H1 (cell line): ENCODE measurements around the gene CTTNBP2. TPM values are rescaled to one million over a fixed set of nuclear protein-coding genes. Genes with fewer than 3 reads are reported as not detected.

Source experiments
- CTCF ChIP-seq, 3 experiments: IDR thresholded peaks; 1 replicate in 2 of 3; 2 replicates in 1 of 3; pipeline versions ENCODE4 v1.5.1 to v1.6.1; 2011; ENCODE audit warnings: low read length in 3 of 3, mild to moderate bottlenecking in 3 of 3, inconsistent platforms in 2 of 3, low read depth in 1 of 3, moderate library complexity in 1 of 3; ENCODE audit not compliant: insufficient read depth in 1 of 3; ENCODE audit errors: control extremely low read depth in 1 of 3
- EP300 ChIP-seq, 2 experiments: IDR thresholded peaks; 1 replicate in 1 of 2; 2 replicates in 1 of 2; pipeline ENCODE4 v1.6.1; 2011 to 2012; ENCODE audit warnings: low read depth in 2 of 2, low read length in 2 of 2, mild to moderate bottlenecking in 2 of 2, borderline replicate concordance in 1 of 2, inconsistent platforms in 1 of 2, moderate library complexity in 1 of 2
- GTF2F1 ChIP-seq: IDR thresholded peaks from 2 replicates; pipeline ENCODE4 v1.6.1; 2012; ENCODE audit warnings: low read depth, low read length, improper control_type of control experiment, borderline replicate concordance
- HDAC2 ChIP-seq, 2 experiments: fragments of 300-600 bp in 1 of 2; sonication (generic) in 1 of 2; IDR thresholded peaks; 2 replicates each; pipeline ENCODE4 v1.6.1; 2011 to 2012; ENCODE audit warnings: low read depth in 2 of 2, low read length in 2 of 2, mild to moderate bottlenecking in 2 of 2, moderate library complexity in 2 of 2, borderline replicate concordance in 1 of 2, inconsistent platforms in 1 of 2
- polyA plus RNA-seq, 7 experiments: library from polyadenylated mRNA; depleted of rRNA in 3 of 7; stranded (reverse) in 5 of 7; unstranded in 2 of 7; fragments of >200 nt in 5 of 7; fragments of 200-250 nt in 2 of 7; gene quantifications; 1 replicate in 5 of 7; 2 replicates in 1 of 7; 4 replicates in 1 of 7; pipeline versions ENCODE4 v1.2.1 to v1.2.3, GENCODE V29; 2011 to 2013; ENCODE audit warnings: missing spikeins in 2 of 7, mixed read lengths in 2 of 7
- total RNA-seq: library from RNA; stranded (reverse); fragmentation: NEBNext Ultra II Directional; extraction: Animal tissue kit (Norgen Biotek cat#: 25700); gene quantifications from 2 replicates; pipeline ENCODE4 v1.2.1, GENCODE V29; 2021

CTTNBP2 gene
- total and polyA plus RNA-seq, 2 of the 8 experiments (the other 6 are each of a cell fraction or from before 2014, with no cell fraction given) = 15.3 to 35.1 TPM

- TF ChIP-seq EP300 (IDR thresholded peaks at IDR 0.05; ENCODE audit: borderline replicate concordance in 1 of 2, low read depth in 2 of 2, low read length in 2 of 2) (no peak), HDAC2 (IDR thresholded peaks at IDR 0.05; ENCODE audit: borderline replicate concordance in 1 of 2, low read depth in 2 of 2, low read length in 2 of 2) (0 out of 4 replicates have a peak, but pooled peaks of 1 of the 2 experiments have one; percentile 28), CTCF (IDR thresholded peaks at IDR 0.05; ENCODE audit: control extremely low read depth in 1 of 3, insufficient read depth in 1 of 3, low read depth in 1 of 3, low read length in 3 of 3) (no peak), GTF2F1 (no peak)
- TF ChIP-seq, all 59 proteins: peak for 4
Observed at GRCh38 chr7:117871778-117872538, 1.3 kb downstream of the CTTNBP2 start (continued).
